ENCODE measurements around the gene TRIO. TPM values are rescaled to one million over a fixed set of nuclear protein-coding genes. Genes with fewer than 3 reads are reported as not detected.
A peak's percentile ranks its signal among the peaks of the same experiment; 100 is the strongest.

TRIO gene
- total RNA-seq, 4 donors from 2014 or later = 67.4 to 103 (median 94.7) TPM

DNA sequence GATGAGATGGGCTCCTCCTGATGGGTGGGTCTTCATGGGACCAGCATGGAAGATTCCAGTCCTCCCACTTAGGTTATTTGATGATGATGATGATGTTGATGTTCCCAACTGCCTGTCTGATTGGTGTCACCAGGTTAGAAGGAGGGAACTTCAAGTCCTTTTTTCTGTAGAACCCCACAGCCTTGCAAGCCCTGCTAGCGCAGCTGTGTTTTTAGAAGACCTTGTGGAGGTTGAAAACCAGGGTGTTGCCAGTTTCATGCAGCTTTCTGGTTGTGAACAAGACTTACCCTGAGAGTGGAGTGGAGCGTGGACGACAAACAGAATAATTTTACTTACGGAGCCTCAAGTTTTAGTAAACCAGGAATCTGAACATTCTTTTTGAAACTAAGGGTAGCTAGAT is 83.0 kb downstream of the TRIO start:
- Histone ChIP-seq H3K4me1 (peaks cover 0 to 14% of the 10 kb centered on the region in 2 donors), H3K27ac (no peak overlapping the region), H3K9me3 (no peaks in the 10 kb centered on the region), H3K27me3 (no peaks in the 10 kb centered on the region), H3K4me3 (replicated peaks in 1 of 3) (no peak overlapping the region), H3K36me3 (no peaks in the 10 kb centered on the region)
- TF ChIP-seq POLR2A (IDR thresholded peaks at IDR 0.05) = no peak
- TF ChIP-seq CTCF (IDR thresholded peaks at IDR 0.05) = no peak
- 96 to 98% methylated on average over 4 of the region's 4 CpGs for WGBS, 2 donors
- intact Hi-C loops (cut with DNase I) = no loop called here
- DNase-seq = no peak

DNA sequence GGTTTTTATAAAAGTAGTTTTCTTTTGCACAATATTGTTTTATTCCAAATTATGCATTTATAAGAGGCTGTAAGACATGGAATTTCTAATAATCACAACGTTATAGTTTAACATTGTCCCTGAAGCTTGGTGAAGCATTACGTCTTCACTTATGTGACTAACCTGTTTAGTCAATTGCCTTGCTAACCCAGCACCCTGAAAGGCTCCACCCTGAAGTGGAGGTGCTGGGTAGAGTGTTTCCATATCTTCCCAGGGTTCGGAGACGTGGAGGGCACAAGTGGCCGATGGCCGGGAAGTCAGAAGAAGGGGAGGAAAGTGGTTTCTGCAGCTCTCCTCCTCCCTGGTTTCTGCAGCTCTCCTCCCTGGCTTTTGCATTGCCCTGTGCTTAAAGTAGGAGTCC is 83.4 kb downstream of the TRIO start:
- intact Hi-C loops (cut with DNase I) = no loop called here
- peak overlapping the region in 1 of 3 donors; percentile 1 for H3K27ac ChIP-seq
- peaks cover 0 to 14% of the 10 kb centered on the region in 2 donors for H3K4me1 ChIP-seq
- H3K4me3 ChIP-seq (replicated peaks in 1 of 3) = no peak overlapping the region
- H3K27me3 ChIP-seq = no peaks in the 10 kb centered on the region
- H3K36me3 ChIP-seq = no peaks in the 10 kb centered on the region
- no peak for TF ChIP-seq CTCF (IDR thresholded peaks at IDR 0.05)
- no peak for TF ChIP-seq POLR2A (IDR thresholded peaks at IDR 0.05)
- H3K9me3 ChIP-seq = no peaks in the 10 kb centered on the region
- DNase-seq = no peak
- 43 to 57% methylated on average over 6 of the region's 6 CpGs for WGBS, 2 donors

DNA sequence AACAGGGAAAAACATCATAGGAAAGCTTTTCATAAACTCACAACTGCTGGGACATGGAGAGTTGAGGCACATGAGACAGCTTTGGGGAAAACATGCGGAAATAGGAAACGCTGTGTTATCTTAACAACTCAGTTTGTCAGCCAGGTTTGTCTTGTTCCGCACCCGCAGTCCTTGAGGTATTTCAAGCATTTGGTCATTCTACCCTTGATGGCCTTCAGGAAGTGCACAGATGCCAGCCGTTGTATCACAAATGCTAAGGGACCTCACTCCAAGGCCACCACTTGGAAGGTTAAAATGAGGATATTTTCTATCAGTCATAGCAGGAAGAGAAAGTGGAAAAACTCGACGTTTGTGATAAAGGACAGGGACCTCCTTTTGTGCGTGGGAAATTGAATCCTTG is 83.8 kb downstream of the TRIO start:
- no peaks in the 10 kb centered on the region for H3K36me3 ChIP-seq
- intact Hi-C loops (cut with DNase I) = no loop called here
- H3K4me3 ChIP-seq (replicated peaks in 1 of 3) = no peak overlapping the region
- 47 to 58% methylated on average over 8 of the region's 8 CpGs for WGBS, 2 donors
- H3K4me1 ChIP-seq = peaks cover 0 to 14% of the 10 kb centered on the region in 2 donors
- no peaks in the 10 kb centered on the region for H3K9me3 ChIP-seq
- peak in 1 of 2 donors; percentile 18 for DNase-seq
- TF ChIP-seq CTCF (IDR thresholded peaks at IDR 0.05) (no peak), POLR2A (IDR thresholded peaks at IDR 0.05) (no peak)
- H3K27me3 ChIP-seq = no peaks in the 10 kb centered on the region
- H3K27ac ChIP-seq = peak overlapping the region in 1 of 3 donors; percentile 1

GRCh38 chr5:14227513-14227912 is 84.4 kb downstream of the TRIO start:
- peaks cover 0 to 14% of the 10 kb centered on the region in 2 donors for H3K4me1 ChIP-seq

GRCh38 chr5:14228219-14228618 is 85.1 kb downstream of the TRIO start:
- WGBS, 2 donors = 93% methylated on average over 6 of the region's 6 CpGs
- Histone ChIP-seq H3K36me3 (no peaks in the 10 kb centered on the region), H3K27ac (no peak overlapping the region), H3K4me1 (peaks cover 0 to 14% of the 10 kb centered on the region in 2 donors), H3K27me3 (no peaks in the 10 kb centered on the region), H3K4me3 (replicated peaks in 1 of 3) (no peak overlapping the region), H3K9me3 (no peaks in the 10 kb centered on the region)
- TF ChIP-seq POLR2A (IDR thresholded peaks at IDR 0.05) (no peak), CTCF (IDR thresholded peaks at IDR 0.05) (no peak)
- no peak for DNase-seq
- intact Hi-C loops (cut with DNase I) = no loop called here

More at GRCh38 chr5:14227513-14227912, 84.4 kb downstream of the TRIO start:
- WGBS, 2 donors = 59 to 61% methylated on average over 3 of the region's 3 CpGs
- TF ChIP-seq CTCF (IDR thresholded peaks at IDR 0.05) (no peak), POLR2A (IDR thresholded peaks at IDR 0.05) (no peak)
- Histone ChIP-seq H3K4me3 (replicated peaks in 1 of 3) (no peak overlapping the region), H3K27ac (no peak overlapping the region), H3K9me3 (no peaks in the 10 kb centered on the region), H3K36me3 (no peaks in the 10 kb centered on the region), H3K27me3 (no peaks in the 10 kb centered on the region)
- no peak for DNase-seq
- intact Hi-C loops (cut with DNase I) = no loop called here
